ENCODE results near the gene MRPL12. TPM values are rescaled to one million over a fixed set of nuclear protein-coding genes. Genes with fewer than 3 reads are reported as not detected.
"Not testable (repeated sequence)": the region's sequence is repeated elsewhere in the genome, so short reads cannot be mapped to it uniquely, and the experiment has no call there.

The MRPL12 gene
- total RNA-seq = 17.1 and 24.5 TPM in 2 replicates

- DNase-seq (ENCODE audit: low read depth, low spot score) = peak; percentile 69
Measured at GRCh38 chr17:81702934-81703746, at the start of gene MRPL12. TSS of gene MRPL12 (plus strand) at chr17:81703367. CDS start at chr17:81703502, 135 bp downstream.

GRCh38 chr17:81655378-81656117 lies 47.6 kb upstream of the MRPL12 start:
- no peak for DNase-seq (ENCODE audit: low read depth, low spot score)

GRCh38 chr17:81656118-81656743 lies 46.9 kb upstream of the MRPL12 start, which contains the start of gene PDE6G:
TSS of gene PDE6G (minus strand) at chr17:81656542. CDS start at chr17:81653305, 3,237 bp downstream.
- DNase-seq (ENCODE audit: low read depth, low spot score) = no peak

- no peak for DNase-seq (ENCODE audit: low read depth, low spot score)
Measured at GRCh38 chr17:81656835-81657234, 46.3 kb upstream of the MRPL12 start.

GRCh38 chr17:81659038-81659437 lies 44.1 kb upstream of the MRPL12 start:
- DNase-seq (ENCODE audit: low read depth, low spot score) = no peak

- no peak for DNase-seq (ENCODE audit: low read depth, low spot score)
Measured at GRCh38 chr17:81660441-81660840, 42.7 kb upstream of the MRPL12 start.

GRCh38 chr17:81662002-81662401 lies 41.2 kb upstream of the MRPL12 start:
- DNase-seq (ENCODE audit: low read depth, low spot score) = no peak

- DNase-seq (ENCODE audit: low read depth, low spot score) = no peak
Measured at GRCh38 chr17:81664051-81664470, 39.1 kb upstream of the MRPL12 start.

- no peak for DNase-seq (ENCODE audit: low read depth, low spot score)
Measured at GRCh38 chr17:81665205-81666091, 37.7 kb upstream of the MRPL12 start.

GRCh38 chr17:81666092-81666341 lies 37.1 kb upstream of the MRPL12 start:
- no peak for DNase-seq (ENCODE audit: low read depth, low spot score)

GRCh38 chr17:81666342-81667191 lies 36.6 kb upstream of the MRPL12 start, which contains the start of the genes CCDC137 and OXLD1:
TSS of gene CCDC137 (plus strand) at chr17:81666737. CDS start at chr17:81666767, 30 bp downstream.
TSS of gene OXLD1 (minus strand) at chr17:81666605. CDS start at chr17:81666577, 28 bp downstream.
- peak; percentile 91 for DNase-seq (ENCODE audit: low read depth, low spot score)

- DNase-seq (ENCODE audit: low read depth, low spot score) = no peak
Measured at GRCh38 chr17:81667754-81668153, 35.4 kb upstream of the MRPL12 start.

GRCh38 chr17:81672504-81672903 lies 30.7 kb upstream of the MRPL12 start:
- no peak for DNase-seq (ENCODE audit: low read depth, low spot score)

GRCh38 chr17:81672954-81673353 lies 30.2 kb upstream of the MRPL12 start:
- DNase-seq (ENCODE audit: low read depth, low spot score) = no peak

- DNase-seq (ENCODE audit: low read depth, low spot score) = no peak
Measured at GRCh38 chr17:81673561-81674258, 29.5 kb upstream of the MRPL12 start.

GRCh38 chr17:81675515-81676221 lies 27.5 kb upstream of the MRPL12 start:
- DNase-seq (ENCODE audit: low read depth, low spot score) = not testable (repeated sequence)

- DNase-seq (ENCODE audit: low read depth, low spot score) = no peak
Measured at GRCh38 chr17:81676906-81677305, 26.3 kb upstream of the MRPL12 start.

GRCh38 chr17:81680150-81680549 lies 23.0 kb upstream of the MRPL12 start:
- no peak for DNase-seq (ENCODE audit: low read depth, low spot score)

GRCh38 chr17:81681672-81682071 lies 21.5 kb upstream of the MRPL12 start:
- DNase-seq (ENCODE audit: low read depth, low spot score) = no peak
